Subcutaneous adipose tissue (tissue), 4 donors: ENCODE measurements around the gene SFI1. TPM values are rescaled to one million over a fixed set of nuclear protein-coding genes. Genes with fewer than 3 reads are reported as not detected.

ENCODE experiments used
- total RNA-seq, 4 donors: library from RNA; depleted of rRNA; stranded (reverse); fragments of >200 nt; gene quantifications; one replicate each; pipeline ENCODE4 v1.1.0, GENCODE V29; 2016
- TF ChIP-seq, protein P1 (sequence below): fragments of 450-650 bp; IDR thresholded peaks from one replicate; pipeline ENCODE4 v1.5.1; 2016; ENCODE audit warnings: low read depth, mild to moderate bottlenecking, control low read depth, antibody characterized with exemption, moderate library complexity

Gene SFI1
- total RNA-seq, 4 donors from 2014 or later = 7.8 to 28.3 (median 23.2) TPM

DNA sequence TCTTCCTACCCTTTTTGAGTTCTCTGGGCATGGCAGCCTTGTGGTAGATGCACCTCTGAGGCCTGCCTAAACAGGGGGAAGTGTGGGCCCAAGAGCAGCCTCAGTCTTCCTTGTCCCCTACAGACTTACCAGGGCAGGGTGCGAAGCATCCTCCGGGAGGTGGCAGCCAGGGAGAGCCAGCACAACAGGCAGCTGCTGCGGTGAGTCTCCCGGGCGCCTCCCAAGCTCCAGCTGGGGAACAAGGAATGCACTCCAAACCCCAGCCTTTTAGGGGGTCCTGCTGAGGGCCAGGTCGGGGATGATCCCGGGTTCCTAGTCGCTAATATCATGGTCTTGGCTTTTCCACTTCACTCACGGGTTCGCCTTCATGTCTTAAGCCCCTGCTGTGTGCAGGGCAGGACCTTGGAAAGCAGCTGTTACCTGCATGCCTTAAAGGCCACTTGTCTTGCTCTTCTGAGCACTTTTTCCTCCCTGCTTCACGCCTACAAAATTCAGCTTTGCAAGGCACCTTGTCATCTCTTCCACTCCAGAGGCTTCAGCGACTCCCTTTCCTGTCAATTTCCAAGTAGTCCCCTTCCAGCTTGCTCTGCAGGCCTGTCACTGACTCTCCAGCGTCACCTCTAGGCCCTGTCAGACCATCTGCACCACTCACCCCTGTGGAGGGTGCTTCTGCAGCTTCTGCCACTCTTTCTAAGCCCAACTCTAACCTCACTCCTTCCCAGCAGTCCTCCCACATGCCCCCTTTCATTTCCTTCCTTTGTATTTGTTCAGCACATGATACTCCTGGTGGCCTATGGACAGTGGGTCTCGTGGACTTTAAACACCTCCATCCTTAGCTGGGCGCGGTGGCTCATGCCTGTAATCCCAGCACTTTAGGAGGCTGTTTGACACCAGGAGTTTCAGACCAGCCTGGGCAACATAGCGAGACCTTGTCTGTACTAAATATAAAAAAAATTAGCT, 108.7 kb downstream of the SFI1 start:
- TF ChIP-seq, protein P1, sequence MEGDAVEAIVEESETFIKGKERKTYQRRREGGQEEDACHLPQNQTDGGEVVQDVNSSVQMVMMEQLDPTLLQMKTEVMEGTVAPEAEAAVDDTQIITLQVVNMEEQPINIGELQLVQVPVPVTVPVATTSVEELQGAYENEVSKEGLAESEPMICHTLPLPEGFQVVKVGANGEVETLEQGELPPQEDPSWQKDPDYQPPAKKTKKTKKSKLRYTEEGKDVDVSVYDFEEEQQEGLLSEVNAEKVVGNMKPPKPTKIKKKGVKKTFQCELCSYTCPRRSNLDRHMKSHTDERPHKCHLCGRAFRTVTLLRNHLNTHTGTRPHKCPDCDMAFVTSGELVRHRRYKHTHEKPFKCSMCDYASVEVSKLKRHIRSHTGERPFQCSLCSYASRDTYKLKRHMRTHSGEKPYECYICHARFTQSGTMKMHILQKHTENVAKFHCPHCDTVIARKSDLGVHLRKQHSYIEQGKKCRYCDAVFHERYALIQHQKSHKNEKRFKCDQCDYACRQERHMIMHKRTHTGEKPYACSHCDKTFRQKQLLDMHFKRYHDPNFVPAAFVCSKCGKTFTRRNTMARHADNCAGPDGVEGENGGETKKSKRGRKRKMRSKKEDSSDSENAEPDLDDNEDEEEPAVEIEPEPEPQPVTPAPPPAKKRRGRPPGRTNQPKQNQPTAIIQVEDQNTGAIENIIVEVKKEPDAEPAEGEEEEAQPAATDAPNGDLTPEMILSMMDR = no peak

DNA sequence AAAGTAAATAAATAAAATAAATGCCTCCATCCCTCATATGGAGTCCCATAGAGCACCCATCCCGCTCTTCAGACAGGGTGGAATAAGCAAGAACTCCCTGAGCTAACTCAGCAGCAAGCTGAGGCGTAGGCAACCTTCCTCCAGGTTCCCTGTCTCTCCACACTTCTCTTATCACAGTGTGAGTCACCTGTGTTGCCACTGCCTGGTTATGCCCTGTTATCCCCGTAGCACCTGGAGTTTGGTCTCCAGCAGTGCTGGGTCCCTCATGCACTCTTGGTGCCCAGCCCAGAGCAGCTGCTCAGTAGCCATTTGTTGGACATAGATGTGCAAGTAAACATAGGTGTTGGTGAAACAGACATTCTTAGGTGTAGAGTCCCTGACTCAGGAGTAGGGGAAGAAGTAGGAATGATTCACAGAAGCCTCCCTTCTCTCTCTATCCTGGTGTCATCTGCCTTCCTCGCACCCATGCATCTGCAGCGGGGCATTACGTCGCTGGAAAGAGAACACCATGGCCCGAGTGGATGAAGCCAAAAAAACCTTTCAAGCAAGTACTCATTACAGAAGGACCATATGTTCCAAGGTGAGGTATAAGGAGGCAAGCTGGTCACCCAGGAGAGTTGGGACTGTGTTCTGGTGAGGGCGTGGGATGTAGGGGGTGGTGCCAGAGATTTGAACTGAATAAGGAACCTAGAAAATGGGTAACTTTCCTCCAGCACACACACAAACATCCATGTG, 109.7 kb downstream of the SFI1 start:
- TF ChIP-seq, protein P1 = no peak

DNA sequence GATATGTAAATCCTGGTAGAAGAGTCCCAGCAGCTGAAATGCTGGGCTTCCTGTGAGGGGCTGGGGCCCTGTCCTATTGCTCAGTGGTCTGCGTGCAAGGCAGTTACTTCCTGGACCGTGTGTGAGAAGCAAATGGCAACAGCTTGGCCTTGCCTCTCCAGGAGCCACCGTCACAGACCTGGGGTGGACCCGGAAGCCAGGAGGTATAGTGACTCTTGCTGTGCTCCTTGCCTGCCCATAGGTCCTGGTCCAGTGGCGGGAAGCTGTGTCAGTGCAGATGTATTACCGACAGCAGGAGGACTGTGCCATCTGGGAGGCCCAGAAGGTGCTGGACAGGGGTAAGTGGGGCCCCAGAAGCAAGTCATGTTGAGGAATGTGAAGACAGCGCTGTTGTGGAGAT, 111.4 kb downstream of the SFI1 start:
- TF ChIP-seq, protein P1 = no peak

DNA sequence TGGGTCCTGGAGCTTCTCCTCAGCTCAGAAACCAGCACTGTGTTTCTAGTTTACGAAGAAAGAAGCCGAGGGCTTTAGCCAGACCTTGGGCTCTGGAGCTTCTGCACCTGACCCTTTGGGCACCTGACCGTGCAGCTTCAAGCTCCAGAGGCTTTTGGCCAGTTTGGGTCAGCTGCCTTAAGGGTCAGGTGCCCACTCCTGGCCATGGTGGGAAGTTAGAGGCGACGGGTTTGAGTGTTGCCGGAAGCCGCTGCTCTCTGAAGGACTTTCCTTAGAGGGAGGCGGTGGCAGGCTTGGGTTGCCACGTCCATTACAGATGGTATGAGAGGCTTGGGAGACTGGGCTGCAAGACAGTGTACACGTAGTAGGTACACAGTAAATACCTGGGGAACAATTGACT, 113.4 kb downstream of the SFI1 start:
- TF ChIP-seq, protein P1 = no peak

DNA sequence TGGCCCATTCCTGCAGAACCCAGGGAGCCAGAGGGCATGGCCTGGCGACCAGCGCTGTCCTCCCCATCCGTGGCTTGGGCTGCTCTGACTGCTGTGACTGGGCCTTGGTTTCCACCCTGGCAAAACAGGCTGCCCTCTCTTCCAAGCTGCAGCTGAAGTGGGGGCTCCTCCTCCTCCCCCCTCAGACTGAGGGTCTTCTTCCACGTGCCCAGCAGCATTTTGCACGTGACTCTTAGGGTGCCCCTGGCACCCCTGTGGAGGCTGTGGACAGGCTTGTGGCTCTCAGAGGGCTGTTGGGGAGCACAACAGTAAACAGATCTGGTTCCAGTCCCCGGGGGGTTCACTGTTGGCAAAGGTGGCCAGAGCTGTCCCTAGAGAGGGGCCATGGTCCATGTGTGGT, 114.3 kb downstream of the SFI1 start:
- TF ChIP-seq, protein P1 = no peak

DNA sequence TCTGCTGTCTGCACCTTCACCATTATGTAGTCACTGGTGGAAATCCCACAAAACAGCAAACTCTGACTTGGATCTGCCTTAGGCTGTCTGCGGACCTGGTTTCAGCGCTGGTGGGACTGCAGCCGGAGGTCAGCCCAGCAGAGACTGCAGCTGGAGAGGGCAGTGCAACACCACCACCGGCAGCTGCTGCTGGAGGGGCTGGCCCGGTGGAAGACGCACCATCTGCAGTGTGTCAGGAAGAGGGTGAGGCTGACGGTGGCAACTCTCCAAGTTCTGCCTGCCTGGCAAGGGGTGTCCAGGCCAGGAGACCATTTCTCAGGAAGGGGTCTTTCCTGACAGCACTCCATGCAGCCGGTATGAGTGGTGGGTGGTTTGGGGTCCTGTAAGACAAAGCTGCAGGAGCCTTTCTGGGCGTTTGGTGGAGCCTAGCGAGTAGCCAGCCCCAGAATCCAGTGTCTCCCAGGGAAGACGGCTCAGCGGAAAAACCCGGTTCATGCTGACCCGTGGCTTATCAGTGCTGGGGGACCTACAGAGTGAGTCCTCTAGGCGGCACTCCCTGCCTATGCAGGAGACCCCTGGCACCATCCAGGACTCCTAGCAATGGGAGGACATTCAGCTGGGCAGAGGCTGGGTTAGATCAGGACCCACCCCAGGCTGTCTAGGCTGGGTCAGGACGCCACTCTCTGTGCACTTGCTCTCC, 114.9 kb downstream of the SFI1 start:
- TF ChIP-seq, protein P1 = no peak
